ENCODE measurements around the gene GRAPL.
"Not testable (repeated sequence)": the region's sequence is repeated elsewhere in the genome, so short reads cannot be mapped to it uniquely, and the experiment has no call there.

Gene GRAPL

GRCh38 chr17:19135391-19135790, 8.0 kb downstream of the GRAPL start:
- H3K4me3 ChIP-seq (ENCODE audit: low read length); DNase-seq (ENCODE audit: low read depth): not testable (repeated sequence)

GRCh38 chr17:19136138-19136537, 8.7 kb downstream of the GRAPL start:
- H3K4me3 ChIP-seq (ENCODE audit: low read length); DNase-seq (ENCODE audit: low read depth): not testable (repeated sequence)

GRCh38 chr17:19136605-19137004, 9.2 kb downstream of the GRAPL start:
- DNase-seq (ENCODE audit: low read depth); H3K4me3 ChIP-seq (ENCODE audit: low read length): not testable (repeated sequence)

GRCh38 chr17:19137959-19138358, 10.6 kb downstream of the GRAPL start:
- DNase-seq (ENCODE audit: low read depth); H3K4me3 ChIP-seq (ENCODE audit: low read length): not testable (repeated sequence)

GRCh38 chr17:19141366-19142155, 14.2 kb downstream of the GRAPL start:
- not testable (repeated sequence) for DNase-seq (ENCODE audit: low read depth); H3K4me3 ChIP-seq (ENCODE audit: low read length)

GRCh38 chr17:19142419-19142818, 15.0 kb downstream of the GRAPL start:
- H3K4me3 ChIP-seq (ENCODE audit: low read length); DNase-seq (ENCODE audit: low read depth): not testable (repeated sequence)

- DNase-seq (ENCODE audit: low read depth); H3K4me3 ChIP-seq (ENCODE audit: low read length): not testable (repeated sequence)
Observed at GRCh38 chr17:19143097-19143777, 15.8 kb downstream of the GRAPL start.

- DNase-seq (ENCODE audit: low read depth); H3K4me3 ChIP-seq (ENCODE audit: low read length): not testable (repeated sequence)
Observed at GRCh38 chr17:19144373-19144772, 17.0 kb downstream of the GRAPL start.

- not testable (repeated sequence) for H3K4me3 ChIP-seq (ENCODE audit: low read length); DNase-seq (ENCODE audit: low read depth)
Observed at GRCh38 chr17:19145471-19145870, 18.1 kb downstream of the GRAPL start.

GRCh38 chr17:19150678-19151615, 23.6 kb downstream of the GRAPL start:
- DNase-seq (ENCODE audit: low read depth); H3K4me3 ChIP-seq (ENCODE audit: low read length): not testable (repeated sequence)

GRCh38 chr17:19157628-19158027, 30.2 kb downstream of the GRAPL start:
- DNase-seq (ENCODE audit: low read depth); H3K4me3 ChIP-seq (ENCODE audit: low read length): not testable (repeated sequence)

- H3K4me3 ChIP-seq (ENCODE audit: low read length); DNase-seq (ENCODE audit: low read depth): not testable (repeated sequence)
Observed at GRCh38 chr17:19158478-19158877, 31.1 kb downstream of the GRAPL start.

GRCh38 chr17:19158938-19159337, 31.5 kb downstream of the GRAPL start:
- DNase-seq (ENCODE audit: low read depth); H3K4me3 ChIP-seq (ENCODE audit: low read length): not testable (repeated sequence)

GRCh38 chr17:19161308-19162107, 34.1 kb downstream of the GRAPL start:
- DNase-seq (ENCODE audit: low read depth); H3K4me3 ChIP-seq (ENCODE audit: low read length): not testable (repeated sequence)

GRCh38 chr17:19162384-19163216, 35.2 kb downstream of the GRAPL start:
- not testable (repeated sequence) for H3K4me3 ChIP-seq (ENCODE audit: low read length); DNase-seq (ENCODE audit: low read depth)

- H3K4me3 ChIP-seq (ENCODE audit: low read length); DNase-seq (ENCODE audit: low read depth): not testable (repeated sequence)
Observed at GRCh38 chr17:19174422-19174821, 47.0 kb downstream of the GRAPL start.

- not testable (repeated sequence) for DNase-seq (ENCODE audit: low read depth); H3K4me3 ChIP-seq (ENCODE audit: low read length)
Observed at GRCh38 chr17:19175410-19175809, 48.0 kb downstream of the GRAPL start.
